Measurements from ENCODE around the gene MAP3K14. TPM values are rescaled to one million over a fixed set of nuclear protein-coding genes. Genes with fewer than 3 reads are reported as not detected.

The MAP3K14 gene
- total RNA-seq, 1 donor from 2014 or later = 1.6 TPM

- H3K9ac ChIP-seq (ENCODE audit: low read depth in 1 of 3, low read length in 3 of 3) = peak within 1 kb of the TSS in 2 of 3 donors; percentile 38 to 68
- H3K27ac ChIP-seq (ENCODE audit: low read depth, low read length) = peak within 1 kb of the TSS; percentile 25
- peaks cover 0 to 12% (median 0%) of the 10 kb centered on the region in 3 donors for H3K27me3 ChIP-seq (ENCODE audit: control insufficient read depth in 3 of 3, insufficient read depth in 3 of 3, low read length in 3 of 3)
- peak within 1 kb of the TSS; percentile 54 to 60 (median 59) for H3K4me3 ChIP-seq (ENCODE audit: low read length in 3 of 3)
- no peaks in the 10 kb centered on the region for H3K36me3 ChIP-seq (ENCODE audit: control insufficient read depth in 3 of 3, insufficient read depth in 3 of 3, low read length in 3 of 3)
- H3K4me1 ChIP-seq (ENCODE audit: control insufficient read depth in 3 of 3, insufficient read depth in 3 of 3, low read length in 3 of 3) = peaks cover 20 to 40% (median 23%) of the 10 kb centered on the region in 3 donors
- H3K9me3 ChIP-seq (ENCODE audit: control insufficient read depth in 3 of 3, low read length in 3 of 3) = no peaks in the 10 kb centered on the region
Observed at GRCh38 chr17:45221081-45222013, 95.5 kb downstream of the MAP3K14 start, which contains the start of gene FMNL1. Gene FMNL1 (plus strand): TSS chr17:45221885. CDS start chr17:45222125, 240 bp downstream.

GRCh38 chr17:45220079-45220478 is 96.7 kb downstream of the MAP3K14 start:
- Histone ChIP-seq H3K9me3 (ENCODE audit: control insufficient read depth in 3 of 3, low read length in 3 of 3) (no peaks in the 10 kb centered on the region), H3K4me3 (ENCODE audit: low read length in 3 of 3) (no peak overlapping the region), H3K36me3 (ENCODE audit: control insufficient read depth in 3 of 3, insufficient read depth in 3 of 3, low read length in 3 of 3) (no peaks in the 10 kb centered on the region), H3K4me1 (ENCODE audit: control insufficient read depth in 3 of 3, insufficient read depth in 3 of 3, low read length in 3 of 3) (peaks cover 17 to 30% (median 19%) of the 10 kb centered on the region in 3 donors), H3K27me3 (ENCODE audit: control insufficient read depth in 3 of 3, insufficient read depth in 3 of 3, low read length in 3 of 3) (peaks cover 0 to 12% (median 0%) of the 10 kb centered on the region in 3 donors), H3K27ac (ENCODE audit: low read depth, low read length) (no peak overlapping the region), H3K9ac (ENCODE audit: low read depth in 1 of 3, low read length in 3 of 3) (no peak overlapping the region)

- Histone ChIP-seq H3K27ac (ENCODE audit: low read depth, low read length) (no peak overlapping the region), H3K4me3 (ENCODE audit: low read length in 3 of 3) (no peak overlapping the region), H3K36me3 (ENCODE audit: control insufficient read depth in 3 of 3, insufficient read depth in 3 of 3, low read length in 3 of 3) (no peaks in the 10 kb centered on the region), H3K9ac (ENCODE audit: low read depth in 1 of 3, low read length in 3 of 3) (no peak overlapping the region), H3K27me3 (ENCODE audit: control insufficient read depth in 3 of 3, insufficient read depth in 3 of 3, low read length in 3 of 3) (peaks cover 0 to 12% (median 0%) of the 10 kb centered on the region in 3 donors), H3K4me1 (ENCODE audit: control insufficient read depth in 3 of 3, insufficient read depth in 3 of 3, low read length in 3 of 3) (peaks cover 9 to 20% (median 9%) of the 10 kb centered on the region in 3 donors), H3K9me3 (ENCODE audit: control insufficient read depth in 3 of 3, low read length in 3 of 3) (no peaks in the 10 kb centered on the region)
Observed at GRCh38 chr17:45218895-45219661, 97.7 kb downstream of the MAP3K14 start.

Other genes with a start within 250 kb of the MAP3K14 start
- gene PLCD3, start 184.5 kb downstream of the MAP3K14 start, total RNA-seq = 12.0 TPM
- 3.1 TPM for gene ACBD4, start 181.3 kb downstream of the MAP3K14 start, total RNA-seq
- gene HEXIM1, start 168.5 kb downstream of the MAP3K14 start, total RNA-seq = 14.6 TPM
- gene HEXIM2, start 155.1 kb downstream of the MAP3K14 start, total RNA-seq = 10.4 TPM
- gene FMNL1, start 95.1 kb downstream of the MAP3K14 start, total RNA-seq = 3.1 TPM
- gene SPATA32, start 54.9 kb downstream of the MAP3K14 start, total RNA-seq = not detected
- gene ARHGAP27, start 115.8 kb upstream of the MAP3K14 start, total RNA-seq = 4.7 TPM
- 7.8 TPM for gene PLEKHM1, start 173.7 kb upstream of the MAP3K14 start, total RNA-seq

Data from skeletal muscle tissue (tissue), 4 donors.